Ecto neural progenitor cell (in vitro differentiated cells): ENCODE data around the gene ARPC5.

Experiments
- DNase-seq: peaks from one replicate; pipeline ENCODE4 v3.0.0-alpha.2; 2018; ENCODE audit warnings: low spot score

ARPC5 gene

DNA sequence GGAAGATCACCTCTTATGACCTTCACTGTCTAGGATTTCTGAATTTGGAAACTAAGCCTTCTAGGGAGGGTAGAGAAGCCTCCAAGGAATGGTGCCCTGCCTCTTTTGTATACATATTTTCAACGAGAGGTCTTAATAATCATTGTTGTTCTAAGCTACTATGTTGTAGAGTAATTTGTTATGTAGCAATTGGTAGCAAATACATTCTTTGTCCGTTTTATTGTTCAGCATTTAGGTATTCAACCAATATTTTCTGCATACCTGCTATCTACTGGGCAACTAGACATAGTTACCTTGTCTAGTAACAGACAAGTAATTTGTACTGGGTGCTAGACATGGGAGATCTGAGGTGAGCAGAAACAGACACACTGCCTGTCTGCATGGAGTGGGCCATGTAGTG, 24.6 kb downstream of the ARPC5 start:
- DNase-seq = no peak

DNA sequence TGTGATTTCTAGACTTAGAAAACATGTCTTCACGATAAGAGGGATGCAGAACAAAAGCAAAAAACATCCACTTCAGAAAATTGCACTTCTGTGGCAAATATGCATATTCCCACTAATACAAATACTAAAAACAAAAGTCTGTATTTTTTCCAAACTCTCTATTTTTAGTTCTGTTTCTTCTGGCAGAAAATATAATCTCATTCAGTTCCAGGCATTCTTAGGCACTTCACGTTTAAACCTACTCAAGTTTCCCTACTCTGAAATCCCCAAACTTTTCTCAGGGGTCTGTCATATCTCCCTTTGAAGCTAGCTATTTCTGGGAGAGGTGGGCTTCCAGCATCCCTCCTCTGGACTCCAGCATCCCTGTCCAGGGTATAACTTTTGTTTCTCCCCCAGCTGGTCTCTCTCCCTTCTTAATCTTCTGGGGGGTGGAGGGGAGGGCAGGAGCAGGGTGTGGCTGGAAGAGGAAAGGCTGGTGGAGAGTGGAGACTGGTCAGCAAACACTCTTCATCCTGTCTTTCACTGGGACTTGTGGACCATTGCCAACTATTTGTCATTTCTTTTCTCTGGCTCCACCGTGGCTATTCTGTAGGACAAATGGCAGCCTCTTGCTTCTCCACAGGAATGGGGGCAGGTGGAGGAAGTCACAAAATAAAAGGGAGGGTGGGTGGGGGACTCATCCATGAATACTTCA, 25.7 kb downstream of the ARPC5 start:
- no peak for DNase-seq

DNA sequence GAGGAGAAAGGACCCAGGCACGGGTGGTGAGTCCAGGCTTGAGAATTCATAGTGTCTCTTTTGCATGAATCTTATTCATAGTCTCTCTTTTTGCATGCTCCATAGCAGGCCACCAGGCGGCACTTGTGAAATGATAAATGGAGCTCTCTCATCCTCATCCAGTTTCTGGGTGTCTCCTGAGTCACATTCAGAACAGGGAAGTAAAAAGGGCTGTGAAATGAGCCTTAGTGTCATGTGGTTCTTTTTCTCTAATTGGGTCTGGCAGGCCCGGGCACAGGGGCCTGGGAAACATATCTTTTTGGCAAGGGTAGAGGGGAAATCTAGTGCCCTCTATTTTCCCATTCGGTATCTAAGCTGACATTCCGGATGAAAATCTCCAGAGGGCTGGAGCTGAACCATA, 26.3 kb downstream of the ARPC5 start:
- DNase-seq = no peak

DNA sequence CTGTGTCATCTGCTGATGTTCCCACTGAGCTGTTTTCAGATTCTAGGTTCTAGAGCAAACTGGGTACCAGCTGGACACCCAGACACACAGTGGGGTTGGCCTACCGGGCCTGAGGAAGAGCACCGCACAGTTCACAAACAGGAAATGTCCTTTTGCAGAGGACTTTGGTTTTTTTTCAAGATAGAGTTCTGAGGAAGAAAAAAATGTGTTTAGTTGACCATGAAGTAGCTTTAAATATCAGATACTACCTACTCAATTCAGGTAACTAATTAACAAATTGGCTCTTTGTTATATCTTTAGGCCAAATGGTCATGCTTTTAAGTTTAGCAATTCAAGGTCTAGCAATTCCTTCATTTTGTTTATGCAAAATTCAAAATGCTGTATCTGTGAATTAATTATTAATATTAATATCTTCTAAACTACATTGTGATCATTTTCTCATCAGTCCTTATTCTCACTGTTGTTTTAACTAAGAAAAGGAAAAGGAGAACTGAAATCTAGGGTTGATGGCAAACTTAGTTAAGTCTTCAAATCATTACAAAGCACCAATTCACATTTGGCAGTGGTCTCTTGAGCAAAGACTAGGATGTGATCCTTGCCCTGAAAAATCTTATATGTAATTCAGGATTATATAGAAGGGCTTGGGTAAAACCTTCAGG, 28.1 kb downstream of the ARPC5 start:
- no peak for DNase-seq

DNA sequence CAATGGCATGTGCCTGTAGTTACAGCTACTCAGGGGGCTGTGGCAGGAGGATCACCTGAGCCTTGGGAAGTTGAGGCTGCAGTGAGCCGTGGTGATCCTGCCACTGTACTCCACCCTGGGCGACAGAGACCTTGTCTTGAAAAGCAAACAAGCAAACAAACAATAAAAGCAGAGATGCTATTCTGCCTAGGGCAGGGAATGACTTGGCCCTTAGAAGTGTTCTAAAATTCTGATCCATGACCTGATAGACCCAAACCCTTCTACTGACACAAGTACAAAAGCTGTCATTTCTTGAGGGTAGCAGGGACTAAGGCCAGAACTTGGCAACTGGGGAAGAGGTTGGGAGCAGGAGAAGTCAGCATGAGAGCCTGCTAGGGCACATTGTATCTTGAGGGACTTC, 29.7 kb downstream of the ARPC5 start:
- no peak for DNase-seq

DNA sequence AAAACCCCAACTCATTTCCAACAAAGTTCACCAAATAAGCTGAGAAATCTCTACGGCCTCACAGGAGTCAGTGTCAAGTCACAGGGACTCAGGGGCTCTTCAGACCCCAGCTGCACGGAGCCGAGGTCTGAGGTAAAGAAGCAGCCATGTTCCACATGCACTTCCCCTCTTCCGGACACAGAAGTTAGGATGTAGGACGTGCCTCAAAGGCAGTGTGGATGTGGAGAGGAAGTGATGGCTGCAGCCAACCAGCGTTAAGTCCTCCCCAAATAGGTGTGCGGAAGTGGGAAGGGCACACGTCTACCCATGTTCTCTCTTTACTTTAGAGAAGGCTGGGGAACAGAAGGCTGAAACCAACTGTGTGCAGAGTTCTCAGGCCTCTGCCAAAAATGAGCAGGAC, 30.8 kb downstream of the ARPC5 start:
- no peak for DNase-seq

DNA sequence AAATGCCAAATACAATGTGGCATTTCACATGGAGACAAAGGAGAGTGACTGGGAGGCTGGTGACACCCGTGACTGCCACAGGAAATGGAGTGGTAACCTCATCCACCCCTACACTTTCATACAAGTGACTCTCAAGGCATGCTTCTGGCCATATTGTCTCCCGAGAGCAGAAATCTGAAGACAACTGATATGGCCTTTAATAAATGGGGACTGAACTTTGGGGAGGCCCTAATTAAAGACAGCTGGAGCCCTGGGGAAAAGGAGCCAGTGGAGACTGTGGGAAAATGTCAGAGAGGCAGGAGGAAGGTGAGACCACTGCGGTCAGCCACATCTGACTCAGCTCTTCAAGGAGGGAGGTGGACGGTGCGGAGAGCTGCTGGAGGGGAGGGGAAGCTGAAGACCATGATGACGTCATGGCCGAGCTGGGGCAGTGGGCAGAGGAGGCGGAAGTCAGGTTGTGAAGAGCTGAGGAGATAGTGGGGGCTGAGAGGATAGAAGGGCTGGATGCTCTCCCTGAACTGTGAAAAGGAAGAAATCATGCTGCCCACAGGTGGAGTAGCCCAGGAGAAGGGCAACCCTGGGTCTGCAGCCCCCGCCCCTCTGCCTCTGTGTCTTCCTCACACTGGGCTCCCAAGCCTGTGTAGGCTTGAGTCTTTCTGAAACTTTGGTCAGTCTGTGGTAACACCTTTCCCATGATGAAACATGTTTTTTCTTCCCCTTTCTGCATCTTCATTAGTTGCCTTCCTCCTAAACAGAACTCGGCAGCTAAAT, 31.4 kb downstream of the ARPC5 start:
- no peak for DNase-seq

DNA sequence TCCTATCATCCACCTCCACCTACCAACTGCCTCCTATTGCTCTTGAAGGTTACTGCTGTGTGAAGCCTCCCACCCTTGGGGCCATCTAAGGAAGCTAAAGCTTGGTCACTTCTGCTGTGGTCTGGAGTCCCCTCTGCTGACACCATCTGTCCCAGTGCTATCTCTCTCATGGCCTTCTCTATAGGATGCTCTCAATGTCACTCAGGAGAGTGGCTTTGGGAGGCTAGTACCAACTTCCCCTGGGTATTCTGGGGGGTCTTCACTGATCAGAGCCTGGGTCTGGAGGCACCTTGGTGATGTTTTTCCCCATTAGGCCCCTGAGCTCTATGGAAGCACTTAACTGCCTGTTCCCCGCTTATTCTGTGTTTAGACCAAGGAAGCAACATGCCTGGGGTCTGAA, 33.1 kb downstream of the ARPC5 start:
- no peak for DNase-seq

DNA sequence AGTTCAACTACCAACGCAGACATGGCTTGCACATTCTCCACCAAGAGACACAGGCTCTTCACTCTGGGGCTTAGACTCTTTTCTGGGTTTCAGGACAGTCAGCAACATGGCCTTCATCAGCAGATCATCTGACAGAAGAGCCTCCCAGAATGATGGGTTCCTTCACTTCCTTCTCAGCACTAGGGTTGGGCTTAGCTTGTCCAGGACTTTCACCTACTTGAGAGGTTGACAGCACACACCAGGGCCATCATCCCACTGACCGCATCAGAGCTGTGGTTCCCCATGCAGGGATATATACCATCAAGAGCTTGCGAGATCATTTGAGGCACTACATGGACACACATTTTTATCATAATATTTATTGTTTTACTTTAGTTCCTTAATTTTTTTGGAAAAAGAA, 34.9 kb downstream of the ARPC5 start:
- no peak for DNase-seq

DNA sequence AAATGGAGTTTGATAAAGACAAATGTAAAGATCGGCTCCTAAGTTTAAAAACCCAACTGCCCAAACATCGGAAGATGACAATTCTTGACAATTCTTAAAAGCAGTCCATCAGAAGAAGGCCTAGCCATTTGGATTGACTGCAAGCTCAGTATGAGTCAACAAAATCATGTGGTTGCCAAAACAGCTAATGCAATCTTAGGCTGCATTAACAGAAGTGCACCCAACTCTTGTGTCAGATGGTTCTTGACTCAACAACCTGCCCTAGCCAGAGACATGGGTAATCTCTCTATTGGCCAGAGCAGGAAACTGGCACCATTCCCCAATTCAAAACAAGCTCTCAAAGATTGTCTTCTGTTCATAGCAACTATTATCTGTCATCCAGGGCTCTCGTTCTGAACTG, 35.4 kb downstream of the ARPC5 start:
- DNase-seq = no peak

DNA sequence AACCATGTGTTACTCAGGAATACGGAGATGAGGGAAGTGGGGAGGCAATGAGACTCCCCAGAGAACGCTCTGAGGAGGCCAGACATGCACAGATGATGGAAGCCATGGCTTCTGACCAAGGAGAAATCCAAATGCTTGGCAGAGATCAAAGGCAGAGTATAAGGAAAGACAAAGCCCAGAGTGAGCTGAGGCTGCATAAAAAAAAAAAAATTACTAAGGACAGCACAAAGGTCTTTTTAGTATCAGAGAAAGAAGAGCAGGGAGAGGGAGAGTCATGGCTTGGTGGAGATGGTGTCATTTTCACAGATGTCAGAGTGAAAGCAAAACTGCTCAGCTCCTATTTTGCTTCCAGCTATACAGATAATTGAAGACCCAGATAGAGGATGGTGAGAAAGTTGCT, 37.2 kb downstream of the ARPC5 start:
- no peak for DNase-seq

DNA sequence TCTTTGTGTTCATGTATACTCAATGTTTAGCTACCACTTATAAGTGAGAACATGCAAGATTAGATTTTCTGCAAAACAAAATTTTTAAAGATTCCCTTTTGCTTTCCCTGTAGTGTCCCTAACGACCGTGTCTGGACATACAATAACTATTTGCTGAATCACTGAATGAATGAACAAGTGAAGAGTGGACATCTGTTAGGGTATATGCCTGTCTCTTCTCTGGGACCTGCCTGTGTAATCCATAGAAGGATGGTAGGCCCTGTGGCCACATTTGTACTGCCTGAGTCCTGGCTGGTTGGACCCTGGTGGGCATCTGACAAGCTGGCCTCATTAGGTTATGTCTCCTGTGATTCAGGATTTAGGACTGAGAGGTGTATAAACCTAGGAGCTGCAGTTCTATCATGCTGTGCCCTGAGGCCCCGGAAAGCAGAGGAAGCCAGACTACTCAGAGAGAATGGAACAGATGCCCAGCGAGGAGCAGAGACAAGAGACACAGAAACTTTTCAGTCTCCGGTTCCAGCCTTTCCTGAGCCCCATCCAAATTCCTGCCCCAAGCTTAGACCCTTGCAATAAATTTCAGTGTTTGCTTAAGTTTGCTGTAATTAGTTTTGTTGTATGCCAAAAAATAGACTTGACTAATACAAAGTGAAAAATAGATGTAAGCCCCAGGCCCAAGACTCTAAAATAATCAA, 37.8 kb downstream of the ARPC5 start:
- DNase-seq = no peak

DNA sequence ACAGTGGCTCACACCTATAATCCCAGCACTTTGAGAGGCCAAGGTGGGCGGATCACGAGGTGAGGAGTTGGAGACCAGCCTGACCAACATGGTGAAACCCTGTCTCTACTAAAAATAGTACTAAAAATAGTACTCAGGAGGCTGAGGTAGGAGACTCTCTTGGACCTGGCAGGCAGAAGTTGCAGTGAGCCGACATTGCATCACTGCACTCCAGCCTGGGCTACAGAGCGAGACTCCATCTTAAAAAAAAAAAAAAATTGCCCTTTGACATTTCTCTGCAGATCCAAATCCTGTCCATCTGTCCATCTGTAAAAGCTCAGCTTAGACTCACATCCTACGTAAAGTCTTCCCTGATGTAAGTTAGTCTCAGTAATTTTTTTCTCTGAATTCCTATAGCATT, 39.1 kb downstream of the ARPC5 start:
- no peak for DNase-seq

DNA sequence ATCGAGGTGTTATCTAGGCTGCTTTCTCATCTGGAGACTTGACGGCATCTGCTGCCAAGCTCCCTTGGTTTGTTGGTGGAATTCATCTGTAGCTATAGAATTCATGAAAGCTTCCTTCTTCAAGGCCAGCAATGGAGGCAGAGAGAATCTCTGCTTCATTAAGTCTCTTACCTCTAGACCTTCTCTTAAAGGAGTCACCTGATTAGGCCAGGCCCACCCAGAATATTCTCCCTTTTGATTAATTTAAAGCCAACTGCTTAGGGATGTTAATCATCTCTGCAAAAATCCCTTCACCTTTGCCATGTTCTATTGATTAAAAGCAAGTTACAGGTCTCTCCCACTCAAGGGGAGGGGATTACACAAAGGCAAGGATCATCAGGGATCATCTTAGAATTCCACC, 40.0 kb downstream of the ARPC5 start:
- DNase-seq = no peak

DNA sequence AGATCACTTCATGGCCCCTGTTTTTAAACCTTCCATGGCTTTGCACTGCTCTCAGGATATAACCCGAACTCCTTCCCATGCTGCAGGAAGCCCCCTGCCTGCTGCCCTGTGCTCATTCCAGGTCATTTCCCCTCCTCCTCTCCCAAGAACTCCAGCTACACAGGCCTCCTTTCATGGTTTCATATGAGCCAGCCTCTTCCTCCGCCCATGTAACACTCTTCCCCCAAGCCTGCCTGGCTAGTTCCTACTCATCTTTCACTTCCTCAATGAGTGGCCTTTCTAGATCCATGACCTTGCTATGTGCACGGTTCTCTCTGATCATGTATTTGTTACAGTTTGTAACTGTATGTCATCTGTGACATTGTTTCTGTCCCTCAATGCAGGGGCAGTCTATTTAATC, 42.2 kb downstream of the ARPC5 start:
- DNase-seq = no peak

DNA sequence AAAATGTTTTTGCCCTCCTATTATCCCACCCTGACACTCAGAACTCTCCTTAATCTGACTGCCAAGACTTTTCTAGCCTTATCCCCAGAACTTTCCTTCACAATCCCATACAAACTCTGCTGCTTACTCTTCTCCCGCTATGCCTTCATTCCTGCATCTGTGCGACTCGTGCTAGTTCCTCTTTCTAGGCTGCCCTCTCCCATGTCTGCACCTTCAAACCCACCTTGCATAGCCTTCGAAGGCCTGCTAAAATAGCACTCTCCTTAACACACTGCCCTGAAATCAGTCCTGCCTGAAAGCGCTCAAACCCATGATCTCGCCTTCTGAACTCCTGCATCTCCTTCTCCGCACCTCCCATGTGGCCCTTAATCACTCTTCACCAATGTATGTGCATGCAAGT, 42.9 kb downstream of the ARPC5 start:
- no peak for DNase-seq

DNA sequence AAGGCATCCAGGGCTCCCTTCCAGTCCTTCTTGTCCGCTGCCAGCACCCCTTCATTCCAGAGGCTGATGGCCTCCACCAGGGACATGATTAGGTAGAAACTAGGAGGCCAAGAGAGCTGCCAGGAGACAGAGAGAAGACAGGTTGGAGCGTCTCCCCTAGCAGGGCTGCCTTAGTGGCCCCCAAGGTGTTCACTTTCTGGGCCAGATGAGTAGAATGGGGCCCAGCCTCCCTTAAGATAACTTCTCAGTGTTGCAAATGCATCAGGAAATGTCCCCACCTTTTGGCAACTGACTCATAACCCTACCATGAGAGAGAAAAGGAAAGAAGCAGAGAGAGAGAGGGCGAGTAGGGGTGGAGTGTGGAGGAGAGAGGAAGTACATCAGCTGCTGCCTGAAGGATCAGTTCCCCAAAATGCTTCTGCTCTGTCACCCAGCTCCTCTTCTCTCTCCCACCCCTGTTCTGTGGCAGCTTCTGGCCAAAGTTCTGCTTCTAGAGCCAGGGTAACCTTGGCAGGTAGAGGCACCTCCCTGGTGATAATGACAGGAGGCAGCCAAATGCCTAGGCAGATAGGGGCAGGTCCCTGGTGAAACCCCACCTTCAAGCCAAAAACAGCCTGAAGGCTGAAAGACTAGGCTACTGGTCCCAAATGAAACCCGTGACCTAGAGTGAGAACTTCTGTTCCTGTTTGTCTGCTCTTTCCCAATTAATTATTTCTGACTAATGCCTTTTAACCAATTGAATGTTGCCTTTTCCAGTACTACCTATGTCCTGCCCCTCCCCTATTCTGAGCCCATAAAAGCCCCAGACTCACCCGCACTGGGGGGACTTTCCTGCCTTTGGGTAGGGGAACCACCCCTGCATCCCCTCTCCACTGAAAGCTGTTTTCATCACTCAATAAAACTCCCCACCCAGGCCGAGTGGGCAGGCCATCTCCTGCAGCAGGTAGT, 45.1 kb downstream of the ARPC5 start, which contains the start of gene NCF2:
NCF2 (minus strand) TSS at position 216 of the 948 bp plus-strand sequence; CDS start at position 86, 130 bp downstream.
- DNase-seq = no peak

DNA sequence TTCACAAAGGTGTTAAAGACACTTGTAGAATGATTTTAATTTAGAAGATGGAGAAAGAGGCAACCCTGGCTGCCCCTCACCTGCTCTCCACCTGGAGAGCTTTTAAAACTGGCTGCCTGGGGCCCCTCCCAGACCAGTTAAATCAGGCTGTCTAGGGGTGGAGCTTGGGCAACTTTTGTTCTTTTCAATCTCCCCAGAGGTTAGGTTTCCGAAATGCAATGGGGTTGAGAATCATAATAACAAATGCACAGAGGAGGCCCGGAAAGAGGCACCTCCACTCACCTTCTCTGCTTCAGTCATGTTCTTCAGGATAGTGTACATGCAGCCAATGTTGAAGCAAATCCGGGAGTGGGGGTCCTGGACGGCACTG, 45.7 kb downstream of the ARPC5 start:
- DNase-seq = no peak

DNA sequence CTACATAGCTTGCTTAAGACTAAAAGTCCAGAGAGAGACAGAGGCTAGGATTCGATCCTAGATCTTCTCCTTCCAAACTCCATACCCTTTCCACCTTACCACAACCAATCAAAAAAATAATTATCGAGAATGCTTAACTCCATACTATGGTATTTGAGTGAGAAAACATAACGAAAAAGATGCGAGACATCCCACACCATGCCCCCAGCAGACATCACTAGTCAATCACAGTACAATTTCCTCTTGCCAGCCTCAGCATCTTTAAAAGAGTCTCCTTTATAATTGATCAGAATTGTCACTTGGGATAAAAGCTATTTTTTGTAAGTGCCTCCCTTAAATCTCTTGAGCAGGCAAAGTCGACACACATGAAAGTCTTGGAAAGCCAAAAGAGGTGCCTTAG, 46.2 kb downstream of the ARPC5 start:
- DNase-seq = no peak

DNA sequence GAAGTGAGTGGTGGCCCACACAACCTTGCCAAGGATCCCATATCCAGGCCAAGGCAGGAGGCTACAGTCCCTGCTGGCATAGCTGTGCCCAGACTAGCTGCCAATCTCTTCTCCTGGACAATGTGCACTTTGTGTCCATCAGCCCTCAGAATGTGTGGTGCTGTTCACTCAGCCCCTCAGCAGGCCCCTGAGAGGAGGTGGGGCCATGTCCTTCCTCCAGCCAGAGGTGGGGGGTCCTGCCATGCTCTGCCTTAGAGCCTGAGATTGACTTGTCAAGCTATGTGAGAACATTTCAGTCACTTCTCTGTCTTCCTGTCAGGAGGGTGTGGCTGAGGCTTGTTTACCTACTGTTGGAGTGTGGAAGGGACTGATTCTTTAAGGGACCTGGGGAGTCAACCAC, 46.8 kb downstream of the ARPC5 start:
- no peak for DNase-seq

DNA sequence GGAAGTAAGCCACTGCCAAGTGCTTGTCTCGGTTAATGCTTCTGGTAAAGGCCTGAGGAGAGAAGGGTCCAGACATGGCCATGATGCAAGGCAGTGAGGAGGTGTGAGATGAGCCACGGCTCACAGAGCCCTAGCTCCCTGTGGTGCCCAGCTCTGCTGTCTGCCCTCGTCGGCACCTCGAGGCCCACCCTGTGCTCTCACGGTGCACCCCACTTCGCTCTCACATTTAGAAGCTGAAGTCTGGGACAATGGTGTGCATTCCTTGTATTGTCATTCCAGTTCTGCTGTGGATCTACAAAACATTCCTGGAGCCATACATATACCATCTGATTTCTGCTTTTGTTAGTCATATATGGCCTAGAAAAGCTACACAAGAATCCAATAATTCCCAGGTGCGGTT, 48.7 kb downstream of the ARPC5 start:
- no peak for DNase-seq

DNA sequence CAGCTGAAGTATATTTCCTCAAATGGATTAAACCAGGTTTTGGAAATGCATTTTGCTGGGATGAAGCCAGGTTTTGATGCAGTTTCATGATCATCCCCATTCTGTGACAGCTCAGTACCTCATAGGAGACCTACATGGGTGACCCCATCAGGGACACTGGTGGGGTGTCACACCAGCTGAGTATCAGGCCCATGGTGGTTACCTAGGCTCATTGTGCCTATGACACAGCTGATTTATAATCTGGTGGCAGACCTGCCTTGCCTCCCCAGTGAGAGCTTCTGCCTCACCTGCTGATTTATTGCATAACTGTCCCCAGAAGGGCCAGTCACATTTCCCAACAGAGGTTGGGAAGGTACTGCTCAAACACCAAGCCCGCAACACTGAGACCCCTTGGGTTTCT, 49.1 kb downstream of the ARPC5 start:
- no peak for DNase-seq
